NCI-H2171 treated with DMSO at 0.1 percent for 48 hours (cell line): ENCODE results near the gene PCDHGA11.
A peak's percentile ranks its signal among the peaks of the same experiment; 100 is the strongest.
"Not testable (repeated sequence)": the region's sequence is repeated elsewhere in the genome, so short reads cannot be mapped to it uniquely, and the experiment has no call there.

Experiments
- DNase-seq: peaks from one replicate; lab custom pipeline; 2025; lab: John Stamatoyannopoulos, UW

The PCDHGA11 gene

GRCh38 chr5:141420855-141421488 lies at the start of gene PCDHGA11:
PCDHGA11 (plus strand) TSS chr5:141421051; CDS start chr5:141421228, 177 bp downstream.
- no peak for DNase-seq

GRCh38 chr5:141371572-141372475 lies 49.0 kb upstream of the PCDHGA11 start:
- no peak for DNase-seq

- DNase-seq = no peak
Observed at GRCh38 chr5:141373673-141374317, 47.1 kb upstream of the PCDHGA11 start, which contains the start of gene PCDHGA6. PCDHGA6 (plus strand) TSS chr5:141373891; CDS start chr5:141374084, 193 bp downstream.

GRCh38 chr5:141374627-141375026 lies 46.2 kb upstream of the PCDHGA11 start:
- DNase-seq = no peak

GRCh38 chr5:141375444-141376155 lies 45.3 kb upstream of the PCDHGA11 start:
- not testable (repeated sequence) for DNase-seq

GRCh38 chr5:141382469-141383294 lies 38.2 kb upstream of the PCDHGA11 start, which contains the start of gene PCDHGA7:
PCDHGA7 (plus strand) TSS chr5:141382742; CDS start chr5:141382900, 158 bp downstream.
- no peak for DNase-seq

GRCh38 chr5:141383345-141383744 lies 37.5 kb upstream of the PCDHGA11 start:
- no peak for DNase-seq

GRCh38 chr5:141384471-141385267 lies 36.2 kb upstream of the PCDHGA11 start:
- DNase-seq = no peak

- not testable (repeated sequence) for DNase-seq
Observed at GRCh38 chr5:141387557-141388311, 33.1 kb upstream of the PCDHGA11 start, which contains the start of gene PCDHGB4. PCDHGB4 (plus strand) TSS chr5:141387698; CDS start chr5:141387885, 187 bp downstream.

- no peak for DNase-seq
Observed at GRCh38 chr5:141388661-141389060, 32.2 kb upstream of the PCDHGA11 start.

GRCh38 chr5:141389153-141390042 lies 31.5 kb upstream of the PCDHGA11 start:
- DNase-seq = no peak

GRCh38 chr5:141392429-141393198 lies 28.2 kb upstream of the PCDHGA11 start, which contains the start of gene PCDHGA8:
PCDHGA8 (plus strand) TSS chr5:141392633; CDS start chr5:141392814, 181 bp downstream.
- peak; percentile 27 for DNase-seq

- DNase-seq = no peak
Observed at GRCh38 chr5:141393267-141393666, 27.6 kb upstream of the PCDHGA11 start.

GRCh38 chr5:141394401-141395187 lies 26.3 kb upstream of the PCDHGA11 start:
- DNase-seq = not testable (repeated sequence)

GRCh38 chr5:141397756-141398551 lies 22.9 kb upstream of the PCDHGA11 start, which contains the start of gene PCDHGB5:
PCDHGB5 (plus strand) TSS chr5:141397947; CDS start chr5:141398128, 181 bp downstream.
- not testable (repeated sequence) for DNase-seq
